ENCODE results near the gene C3orf20.
"Not testable (repeated sequence)": the region's sequence is repeated elsewhere in the genome, so short reads cannot be mapped to it uniquely, and the experiment has no call there.

The C3orf20 gene

DNA sequence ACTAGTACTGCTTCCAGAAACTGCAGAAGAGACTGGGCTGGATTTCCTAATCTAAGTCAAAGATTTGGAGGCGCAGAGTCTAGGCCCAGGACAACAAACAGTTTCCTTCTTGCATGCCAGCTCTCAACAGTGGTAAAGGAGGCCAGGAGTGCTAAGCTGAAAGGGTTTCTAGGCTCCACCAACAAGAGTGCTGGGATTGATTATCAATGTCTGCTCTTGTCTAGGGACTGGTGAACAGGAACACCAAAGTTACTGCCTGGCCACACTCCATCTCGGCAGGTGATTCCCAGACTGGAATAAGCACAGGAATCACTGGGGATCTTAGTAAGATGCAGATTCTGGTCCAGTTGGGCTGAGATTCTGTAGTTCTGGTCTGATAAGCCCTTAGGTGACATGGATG, 121.1 kb downstream of the C3orf20 start:
- no peak for DNase-seq (ENCODE audit: low read depth, low spot score)

DNA sequence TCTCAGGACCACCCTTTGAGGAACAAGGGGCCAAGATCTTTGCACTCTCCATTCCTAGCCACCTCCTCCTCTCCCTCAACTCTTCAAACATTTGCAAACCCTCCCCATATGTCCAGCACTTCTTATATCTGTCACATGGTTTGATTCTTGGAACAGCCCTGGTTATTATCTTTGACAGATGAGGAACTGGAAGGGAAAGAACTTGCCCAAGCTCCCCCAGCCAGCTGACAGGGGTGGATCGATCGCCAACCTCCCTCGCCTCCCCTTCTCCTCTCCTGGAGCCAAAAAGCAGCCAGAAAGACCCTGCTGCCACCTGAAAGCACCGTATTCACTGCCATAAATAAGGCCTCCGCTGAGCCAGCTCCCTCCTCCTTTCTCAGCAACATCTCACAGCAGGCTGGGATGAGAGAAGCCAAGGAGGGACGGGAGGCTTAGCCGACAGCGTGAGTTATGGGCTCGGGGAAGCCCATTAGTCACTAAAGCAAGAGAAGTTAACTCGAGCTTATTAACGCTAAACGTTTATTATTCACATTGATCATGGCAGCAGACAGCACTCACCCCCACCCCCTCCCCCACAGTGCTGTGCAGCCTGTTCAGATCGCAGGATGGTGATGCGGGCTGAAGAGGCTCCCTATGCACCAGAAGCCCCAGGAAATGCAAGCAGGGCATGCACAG, 121.6 kb downstream of the C3orf20 start:
- DNase-seq (ENCODE audit: low read depth, low spot score) = no peak

DNA sequence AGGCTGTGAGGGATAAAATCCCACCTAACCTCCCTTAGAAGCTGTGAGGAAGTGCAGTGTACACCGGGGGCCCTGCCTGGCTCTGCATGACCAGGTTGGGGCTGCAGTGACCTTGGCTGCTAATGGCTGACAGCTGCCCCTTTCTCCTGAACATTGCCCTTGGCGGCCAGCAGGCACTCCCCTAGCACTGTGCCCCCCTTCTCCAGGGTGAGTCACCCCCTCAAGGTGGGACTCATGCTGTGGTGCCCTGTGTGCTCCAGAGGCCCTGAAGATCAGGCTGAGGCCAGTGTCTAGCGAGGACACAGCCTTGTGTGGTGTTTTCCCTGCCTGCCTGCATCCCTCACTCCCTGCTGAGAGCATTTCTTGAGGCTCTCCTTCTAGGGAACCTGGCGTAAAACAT, 122.8 kb downstream of the C3orf20 start:
- DNase-seq (ENCODE audit: low read depth, low spot score) = no peak

- no peak for DNase-seq (ENCODE audit: low read depth, low spot score)
Observed at GRCh38 chr3:14798231-14798630, 123.3 kb downstream of the C3orf20 start.

DNA sequence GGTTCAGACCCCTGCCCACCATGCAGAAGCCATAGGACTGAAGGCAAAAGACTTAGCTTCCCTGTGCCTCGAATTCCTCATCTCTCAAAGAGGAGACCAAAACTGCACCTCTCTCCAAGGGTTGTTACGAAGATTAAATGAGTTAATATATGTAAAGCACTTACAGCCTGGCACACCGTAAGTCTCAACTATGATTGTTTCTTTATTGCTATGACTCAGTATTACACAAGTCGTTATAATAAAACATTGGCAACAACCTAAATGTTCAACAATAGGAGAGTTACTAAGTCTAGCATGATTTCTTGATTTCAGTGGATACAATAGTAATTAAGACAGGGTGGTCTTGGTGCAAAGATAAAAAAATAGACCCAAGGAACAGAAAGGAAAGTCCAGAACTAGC, 124.2 kb downstream of the C3orf20 start:
- DNase-seq (ENCODE audit: low read depth, low spot score) = no peak

GRCh38 chr3:14801031-14801430, 126.1 kb downstream of the C3orf20 start:
- no peak for DNase-seq (ENCODE audit: low read depth, low spot score)

GRCh38 chr3:14801668-14802380, 126.9 kb downstream of the C3orf20 start:
- no peak for DNase-seq (ENCODE audit: low read depth, low spot score)

DNA sequence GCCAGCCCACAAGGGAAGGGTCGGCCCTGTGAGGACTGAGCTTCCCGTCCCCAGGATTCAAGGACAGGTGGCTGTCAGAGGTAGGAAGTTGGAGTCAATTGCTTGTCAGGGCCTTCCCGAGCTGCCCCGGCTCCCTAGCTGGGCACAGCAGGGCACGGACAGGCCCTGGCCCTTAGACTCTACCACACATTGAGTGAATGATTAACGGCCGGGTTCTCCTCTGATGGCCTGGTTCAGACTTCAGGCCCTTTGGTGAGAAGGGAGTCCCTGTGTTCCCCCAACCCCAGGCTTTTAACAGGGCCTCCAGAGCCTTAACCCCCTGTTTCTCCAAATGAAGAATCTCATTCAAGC, 127.4 kb downstream of the C3orf20 start:
- no peak for DNase-seq (ENCODE audit: low read depth, low spot score)

DNA sequence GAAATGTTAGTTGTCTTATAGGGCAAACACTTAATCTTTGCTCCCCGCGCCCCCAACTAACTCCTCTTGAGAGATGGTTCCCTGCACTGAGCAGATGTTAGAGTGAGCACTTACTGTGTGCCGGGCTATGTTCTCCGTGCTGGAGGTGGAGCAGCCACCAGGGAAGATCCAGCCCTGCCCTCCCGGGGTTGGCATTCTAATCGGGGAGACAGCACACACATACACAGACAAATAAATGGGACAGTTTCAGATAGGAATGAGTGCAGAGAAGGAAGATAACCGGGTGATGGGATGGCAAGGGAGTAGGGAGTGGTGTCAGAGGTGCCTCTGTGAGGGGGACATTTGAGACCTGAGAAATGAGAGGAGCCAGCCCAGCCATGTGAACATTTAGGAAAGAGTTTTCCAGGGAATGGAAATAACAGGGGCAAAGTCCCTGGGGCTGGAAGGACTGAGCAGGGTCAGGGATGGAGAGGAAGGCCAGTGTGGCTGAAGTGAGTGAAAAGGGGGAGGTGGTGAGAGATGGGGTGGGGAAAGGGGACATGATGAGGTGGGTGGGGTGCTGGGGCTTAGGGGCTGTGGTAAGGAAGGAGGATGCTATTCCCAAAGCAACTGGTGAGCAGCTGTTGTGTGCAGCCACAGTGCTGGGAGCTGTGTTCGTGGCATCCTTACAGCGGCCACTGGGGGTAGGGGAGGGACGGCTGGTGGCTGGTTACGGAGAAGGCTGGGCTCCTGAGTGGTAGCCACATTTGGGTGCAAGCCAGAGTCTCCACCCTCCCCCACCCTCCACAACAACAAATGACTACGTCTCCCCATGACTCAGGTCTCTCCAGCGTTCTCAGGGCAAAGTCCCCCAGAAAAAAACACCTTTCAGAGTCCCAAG, 128.4 kb downstream of the C3orf20 start:
- DNase-seq (ENCODE audit: low read depth, low spot score) = no peak

- DNase-seq (ENCODE audit: low read depth, low spot score) = no peak
Observed at GRCh38 chr3:14803981-14804834, 129.3 kb downstream of the C3orf20 start.

DNA sequence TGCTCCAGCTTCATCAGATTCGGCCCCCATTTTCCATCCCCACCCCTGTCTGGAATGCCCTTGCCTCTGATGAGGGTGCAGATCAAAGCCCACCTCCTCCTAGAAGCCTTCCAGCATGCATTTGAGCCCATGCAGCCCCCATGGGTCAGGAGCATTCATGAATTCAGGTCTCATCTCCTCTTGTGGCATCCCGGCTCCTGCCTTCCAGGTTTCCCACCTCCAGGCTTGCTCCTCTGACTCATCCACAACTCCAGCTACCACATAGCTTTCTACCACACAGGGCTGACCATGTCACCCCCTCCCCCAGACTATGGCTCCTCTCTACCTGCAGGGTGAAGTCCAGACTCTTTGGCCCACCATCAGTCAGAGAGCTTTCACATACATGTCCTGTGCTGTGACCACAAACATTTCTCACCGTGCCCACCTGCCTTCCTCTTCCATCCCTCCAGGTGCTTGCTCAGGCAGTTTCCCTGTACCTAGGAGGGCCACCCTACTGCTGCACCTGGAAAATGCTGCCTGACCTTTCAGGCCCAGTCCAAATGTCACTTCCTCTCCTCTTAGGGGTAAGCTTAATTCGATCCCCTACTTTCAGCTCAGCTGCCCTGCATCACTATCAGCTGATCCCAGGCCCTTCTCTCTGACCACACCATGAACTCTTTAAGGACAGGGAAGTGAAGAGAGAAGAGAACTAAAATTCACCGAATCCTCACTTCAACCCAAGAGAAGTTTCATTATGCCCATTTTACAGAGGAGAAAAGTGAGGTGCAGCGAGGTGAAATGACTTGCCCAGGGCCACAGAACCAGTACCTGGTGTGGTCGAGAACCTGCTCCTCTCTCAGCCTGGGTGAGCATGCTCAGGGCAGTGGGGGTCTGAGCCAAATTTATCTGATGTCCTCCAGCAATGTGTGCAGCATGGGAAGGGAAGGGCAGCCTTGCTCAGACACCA, 130.2 kb downstream of the C3orf20 start:
- DNase-seq (ENCODE audit: low read depth, low spot score) = no peak

DNA sequence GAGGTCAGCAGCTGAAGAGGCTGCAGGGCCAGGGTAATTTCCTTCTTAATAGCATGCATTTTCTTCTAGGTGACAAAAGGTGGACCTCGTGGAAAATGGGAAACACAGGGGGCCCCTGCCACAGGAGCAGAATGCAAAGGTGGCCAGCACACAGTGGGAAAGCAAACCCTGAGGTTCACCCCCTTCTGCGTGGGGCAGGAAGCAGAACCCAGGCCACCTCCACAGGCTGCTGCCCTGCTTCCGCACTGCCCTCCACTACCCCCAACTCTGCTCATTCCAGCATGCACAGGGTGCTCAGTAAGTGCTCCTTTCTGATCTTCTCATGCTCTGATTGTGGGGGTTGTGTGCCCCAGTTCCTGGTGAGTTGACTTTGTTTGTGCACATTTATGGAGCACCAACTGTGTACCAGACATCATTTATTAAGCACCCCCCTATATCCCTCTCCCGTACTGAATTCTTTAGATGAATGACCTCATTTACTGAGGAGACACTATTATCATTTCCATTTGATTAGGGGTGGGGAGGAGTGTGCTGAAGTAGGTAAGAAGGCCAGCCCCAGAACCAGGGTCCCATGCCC, 131.1 kb downstream of the C3orf20 start:
- no peak for DNase-seq (ENCODE audit: low read depth, low spot score)

- no peak for DNase-seq (ENCODE audit: low read depth, low spot score)
Observed at GRCh38 chr3:14806641-14807263, 131.8 kb downstream of the C3orf20 start.

DNA sequence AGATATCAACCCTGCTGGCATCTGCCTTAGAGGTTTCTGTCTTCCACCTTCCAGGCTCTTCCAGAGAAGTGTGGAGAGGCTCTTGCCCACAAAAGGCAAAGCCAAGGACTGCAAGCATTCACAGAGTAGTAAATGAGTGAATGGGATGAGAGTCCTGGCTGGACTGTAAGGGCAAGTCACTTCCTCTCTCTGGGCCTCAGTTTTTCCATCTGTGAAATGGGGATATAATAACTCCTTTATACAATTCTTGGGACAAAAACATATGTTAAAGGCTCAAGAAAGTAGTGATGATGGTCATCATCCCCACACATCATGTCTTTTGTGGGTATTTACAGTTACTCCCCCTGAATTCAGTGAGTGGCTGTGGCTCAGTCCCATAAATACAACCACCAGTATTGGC, 133.1 kb downstream of the C3orf20 start:
- no peak for DNase-seq (ENCODE audit: low read depth, low spot score)

DNA sequence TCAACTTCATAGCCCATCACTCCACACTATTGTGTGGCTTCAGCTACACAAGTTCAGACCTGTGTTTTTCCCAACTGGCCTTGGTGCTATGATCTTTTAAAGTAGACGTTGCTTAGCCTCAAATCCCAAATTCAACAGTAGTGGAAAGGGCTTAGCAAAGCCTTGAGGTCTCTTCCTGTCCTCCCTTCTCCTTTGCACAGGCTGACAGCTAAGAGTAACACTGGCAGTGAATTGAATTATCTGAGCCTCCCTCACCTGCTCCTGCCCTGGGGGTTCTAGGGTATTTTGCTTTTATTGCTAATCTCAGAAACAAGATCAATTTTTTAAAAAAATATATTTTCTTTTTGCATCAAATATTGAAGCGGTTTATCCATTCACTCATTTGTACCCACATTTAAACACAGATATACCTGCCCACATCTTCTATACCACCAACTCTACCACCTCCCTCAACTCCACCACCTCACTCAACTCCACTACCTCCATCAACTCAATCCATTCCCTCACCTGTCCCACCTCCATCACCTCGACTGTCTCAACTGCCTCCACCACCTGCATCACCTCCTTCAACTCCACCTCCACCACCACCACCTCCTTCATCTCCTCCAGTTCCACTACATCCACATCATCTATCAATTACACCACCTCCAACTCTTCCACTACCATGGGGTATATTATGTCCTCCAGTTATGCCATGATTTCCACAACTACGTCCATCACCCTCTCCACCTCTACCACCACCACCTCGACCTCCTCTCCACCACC, 133.7 kb downstream of the C3orf20 start:
- DNase-seq (ENCODE audit: low read depth, low spot score) = no peak

DNA sequence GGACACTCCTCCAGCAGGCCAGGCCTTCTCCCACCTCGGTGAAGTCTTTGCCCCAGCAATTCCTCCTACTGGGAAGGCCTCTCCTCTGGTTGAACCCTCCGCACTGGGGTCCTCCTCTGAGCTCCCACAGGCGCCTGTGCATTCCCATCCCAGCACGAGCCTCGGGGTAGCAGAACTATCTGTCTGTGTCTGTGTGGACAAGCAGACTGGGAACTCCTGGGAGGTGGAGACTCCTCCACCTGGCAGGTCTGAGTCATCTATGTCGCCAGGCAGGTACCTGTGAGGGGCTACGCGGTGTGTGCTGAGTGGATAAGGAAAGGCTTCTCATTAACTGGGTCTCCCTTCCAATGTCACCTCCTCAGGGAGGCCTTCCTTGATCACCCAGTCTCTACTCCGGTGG, 134.7 kb downstream of the C3orf20 start:
- not testable (repeated sequence) for DNase-seq (ENCODE audit: low read depth, low spot score)

DNA sequence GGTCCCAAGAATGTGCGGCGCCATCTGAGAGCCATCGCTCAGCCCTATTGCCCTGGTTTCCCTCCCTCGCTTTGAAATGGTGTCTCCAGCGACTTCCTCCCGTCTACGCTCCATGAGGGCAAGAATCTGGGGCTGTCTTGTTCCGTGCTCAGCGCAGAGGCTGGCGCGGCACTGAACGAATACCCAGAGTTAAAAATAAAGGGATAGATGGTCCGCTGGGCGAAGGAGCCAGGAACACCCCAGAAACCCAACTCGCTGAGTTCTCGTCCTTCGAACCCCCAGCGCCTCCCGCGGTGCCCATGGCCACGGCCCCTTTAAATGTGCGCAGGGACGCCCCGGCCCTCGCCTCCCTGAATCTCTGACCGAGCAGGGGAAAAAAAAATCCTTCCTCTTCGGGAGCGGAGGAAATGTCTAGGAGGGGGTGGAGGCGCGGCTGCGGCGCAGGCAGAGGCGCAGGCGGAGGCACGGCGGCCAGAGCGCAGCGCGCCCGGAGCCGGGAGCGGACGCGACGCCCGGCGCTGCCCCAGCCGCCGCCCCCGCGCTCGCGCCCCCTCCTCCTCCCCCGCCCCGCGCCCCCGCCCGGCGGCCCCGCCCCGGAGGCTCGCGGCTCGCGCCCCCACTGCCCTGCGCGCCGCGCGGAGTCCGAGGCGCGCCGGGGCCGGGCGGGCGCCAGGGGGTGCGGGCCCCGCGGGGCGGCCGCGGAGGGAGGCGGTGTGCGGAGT, 135.3 kb downstream of the C3orf20 start:
- DNase-seq (ENCODE audit: low read depth, low spot score) = no peak
